RWPE1 (cell line): ENCODE data around the gene ABHD12B.

Experiments used
- CTCF ChIA-PET: fragments of 350-600 bp; sonication (Branson Sonifier 250); formaldehyde crosslinking; extraction: SDS; loops from one replicate; lab custom pipeline; 2021; lab: Yijun Ruan, JAX
- POLR2A ChIA-PET: fragments of 400-600 bp; formaldehyde crosslinking; extraction: SDS; loops from one replicate; lab custom pipeline; 2020; ENCODE audit warnings: antibody characterized with exemption; ENCODE audit not compliant: low non-redundant PET; lab: Yijun Ruan, JAX
- DNase-seq: peaks from one replicate; pipeline ENCODE4 v3.0.0; 2012; ENCODE audit warnings: low spot score
- H3K27ac ChIP-seq: fragments of 450-650 bp; 2 replicates; pipeline ENCODE4 v1.5.1; 2017
- TF ChIP-seq, protein P1 (sequence below): fragments of 450-650 bp; conservative IDR thresholded peaks from 2 replicates; pipeline ENCODE4 v1.5.1; 2017; ENCODE audit warnings: low read depth, mild to moderate bottlenecking

Gene ABHD12B

DNA sequence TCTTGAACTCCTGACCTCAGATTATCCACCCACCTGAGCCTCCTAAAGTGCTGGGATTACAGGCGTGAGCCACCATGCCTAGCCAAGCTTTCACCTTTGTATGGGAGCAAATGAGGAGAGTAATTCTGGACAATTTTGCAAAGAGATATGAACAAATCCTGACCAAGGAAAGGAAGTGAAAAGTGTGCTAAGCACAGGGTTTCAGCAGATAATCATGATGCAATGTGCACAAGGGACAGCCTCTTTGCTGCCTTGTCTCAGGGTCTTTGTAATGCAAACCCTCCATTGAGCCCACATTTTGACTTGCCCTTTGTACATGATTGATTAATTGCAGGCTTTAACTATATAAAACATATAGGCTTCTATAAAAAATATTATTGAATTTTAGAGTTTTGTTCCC lies 81.6 kb downstream of the ABHD12B start:
- POLR2A ChIA-PET, result no interaction called here
- DNase-seq, result no peak
- TF ChIP-seq, protein P1, sequence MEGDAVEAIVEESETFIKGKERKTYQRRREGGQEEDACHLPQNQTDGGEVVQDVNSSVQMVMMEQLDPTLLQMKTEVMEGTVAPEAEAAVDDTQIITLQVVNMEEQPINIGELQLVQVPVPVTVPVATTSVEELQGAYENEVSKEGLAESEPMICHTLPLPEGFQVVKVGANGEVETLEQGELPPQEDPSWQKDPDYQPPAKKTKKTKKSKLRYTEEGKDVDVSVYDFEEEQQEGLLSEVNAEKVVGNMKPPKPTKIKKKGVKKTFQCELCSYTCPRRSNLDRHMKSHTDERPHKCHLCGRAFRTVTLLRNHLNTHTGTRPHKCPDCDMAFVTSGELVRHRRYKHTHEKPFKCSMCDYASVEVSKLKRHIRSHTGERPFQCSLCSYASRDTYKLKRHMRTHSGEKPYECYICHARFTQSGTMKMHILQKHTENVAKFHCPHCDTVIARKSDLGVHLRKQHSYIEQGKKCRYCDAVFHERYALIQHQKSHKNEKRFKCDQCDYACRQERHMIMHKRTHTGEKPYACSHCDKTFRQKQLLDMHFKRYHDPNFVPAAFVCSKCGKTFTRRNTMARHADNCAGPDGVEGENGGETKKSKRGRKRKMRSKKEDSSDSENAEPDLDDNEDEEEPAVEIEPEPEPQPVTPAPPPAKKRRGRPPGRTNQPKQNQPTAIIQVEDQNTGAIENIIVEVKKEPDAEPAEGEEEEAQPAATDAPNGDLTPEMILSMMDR, result no peak

More for the DNA sequence above, 81.6 kb downstream of the ABHD12B start:
- no peak overlapping the region for H3K27ac ChIP-seq
- CTCF ChIA-PET, result no interaction called here
